GM12878 (cell line): Measurements from ENCODE around the gene CFAP44. TPM values are rescaled to one million over a fixed set of nuclear protein-coding genes. Genes with fewer than 3 reads are reported as not detected.

Source experiments
- ATF7 ChIP-seq: fragments of 450-650 bp; IDR thresholded peaks from 2 replicates; pipeline ENCODE4 v1.6.1; 2016; ENCODE audit warnings: low read depth, mild to moderate bottlenecking
- CREM ChIP-seq: IDR thresholded peaks from 2 replicates; pipeline ENCODE4 v1.6.1; 2014; ENCODE audit warnings: antibody characterized with exemption, low read depth
- CTCF ChIP-seq, 3 experiments: IDR thresholded peaks in 2 of 3; conservative IDR thresholded peaks in 1 of 3; 2 replicates each; pipeline ENCODE4 v1.5.1; 2011; ENCODE audit warnings: low read depth in 3 of 3, low read length in 3 of 3, mild to moderate bottlenecking in 3 of 3, control low read depth in 2 of 3, moderate library complexity in 2 of 3, inconsistent platforms in 1 of 3, mixed read lengths in 1 of 3; ENCODE audit not compliant: control insufficient read depth in 2 of 3, insufficient read depth in 1 of 3; ENCODE audit errors: extremely low read depth in 1 of 3
- E2F8 ChIP-seq: fragments of 450-650 bp; IDR thresholded peaks from 2 replicates; pipeline ENCODE4 v1.6.1; 2018; ENCODE audit warnings: mild to moderate bottlenecking, low read depth, moderate library complexity; ENCODE audit not compliant: partially characterized antibody
- IRF5 ChIP-seq: fragments of 450-650 bp; IDR thresholded peaks from 2 replicates; pipeline ENCODE4 v1.6.1; 2017; ENCODE audit warnings: borderline replicate concordance
- PAX5 ChIP-seq: IDR thresholded peaks from 2 replicates; pipeline ENCODE4 v1.6.1; 2011; ENCODE audit warnings: low read depth, low read length, borderline replicate concordance
- RB1 ChIP-seq: fragments of 450-650 bp; formaldehyde crosslinking; IDR thresholded peaks from 2 replicates; pipeline ENCODE4 v1.6.1; 2017; ENCODE audit warnings: mild to moderate bottlenecking, borderline replicate concordance
- RFX5 ChIP-seq: IDR thresholded peaks from 2 replicates; pipeline ENCODE4 v1.6.1; 2011; ENCODE audit warnings: low read depth, low read length, improper control_type of control experiment
- SIX5 ChIP-seq: IDR thresholded peaks from 2 replicates; pipeline ENCODE4 v1.6.1; 2011; ENCODE audit warnings: mild to moderate bottlenecking, low read depth, low read length, moderate library complexity; ENCODE audit not compliant: severe bottlenecking
- SP1 ChIP-seq: IDR thresholded peaks from one replicate; pipeline ENCODE4 v1.6.1; 2011; ENCODE audit warnings: low read depth, low read length
- TAF1 ChIP-seq: IDR thresholded peaks from 2 replicates; pipeline ENCODE4 v1.6.1; 2011; ENCODE audit warnings: mild to moderate bottlenecking, low read depth, low read length, borderline replicate concordance
- TCF7 ChIP-seq: IDR thresholded peaks from 2 replicates; pipeline ENCODE4 v1.6.1; 2014; ENCODE audit warnings: antibody characterized with exemption, borderline replicate concordance
- ZNF592 ChIP-seq: fragments of 450-650 bp; IDR thresholded peaks from 2 replicates; pipeline ENCODE4 v1.6.1; 2017; ENCODE audit warnings: mild to moderate bottlenecking, moderate library complexity
- ZNF622 ChIP-seq: fragments of 450-650 bp; IDR thresholded peaks from 2 replicates; pipeline ENCODE4 v1.6.1; 2017; ENCODE audit warnings: mild to moderate bottlenecking, inconsistent platforms
- ZSCAN29 ChIP-seq: fragments of 450-650 bp; IDR thresholded peaks from 2 replicates; pipeline ENCODE4 v1.6.1; 2017; ENCODE audit warnings: mild to moderate bottlenecking, moderate library complexity
- polyA plus RNA-seq, 11 experiments: library from polyadenylated mRNA; depleted of rRNA in 4 of 11; unstranded in 6 of 11; stranded (reverse) in 5 of 11; fragments of >200 nt; fragmentation: Nextera tagmentation in 4 of 11; fragmentation: Illumina TruSeq in 1 of 11; extraction: Ambion mirVana in 4 of 11; extraction: Trizol in 1 of 11; gene quantifications; 1 replicate in 1 of 11; 2 replicates in 10 of 11; pipeline versions ENCODE4 v1.2.1 to v1.2.3, GENCODE V29; 2011 to 2016; ENCODE audit warnings: inconsistent platforms in 2 of 11, missing spikeins in 2 of 11, low read depth in 1 of 11
- total RNA-seq, 4 experiments: library from RNA; depleted of rRNA in 3 of 4; stranded (reverse); fragments of >200 nt in 3 of 4; fragmentation: Illumina TruSeq in 1 of 4; extraction: Trizol in 1 of 4; gene quantifications; 2 replicates each; pipeline versions ENCODE4 v1.2.1 to v1.2.3, GENCODE V29; 2013 to 2021

CFAP44 gene
- total and polyA plus RNA-seq, 10 of the 15 experiments (the other 5 are each of a cell fraction or from before 2014, with no cell fraction given) = 0.76 to 5.9 (median 3.7) TPM

GRCh38 chr3:113423699-113424098 is 17.6 kb downstream of the CFAP44 start (continued):
- TF ChIP-seq TCF7 = no peak
- no peak for TF ChIP-seq PAX5
- TF ChIP-seq E2F8 = no peak
- no peak for TF ChIP-seq CTCF (IDR thresholded peaks at IDR 0.05 in 2 of 3, conservative IDR thresholded peaks at IDR 0.05 in 1 of 3; ENCODE audit: control insufficient read depth in 2 of 3, extremely low read depth in 1 of 3, insufficient read depth in 1 of 3, low read depth in 3 of 3, low read length in 3 of 3)
- TF ChIP-seq ZNF592 = no peak
- peak; percentile 46; the same call in 1 of the 2 replicates for TF ChIP-seq ATF7
- no peak for TF ChIP-seq CREM
- no peak for TF ChIP-seq IRF5
- no peak for TF ChIP-seq ZNF622
- TF ChIP-seq ZSCAN29 = no peak
- TF ChIP-seq SIX5 = no peak
- no peak for TF ChIP-seq RB1
- no peak for TF ChIP-seq RFX5
- no peak for TF ChIP-seq TAF1
- no peak for TF ChIP-seq SP1
